GM23338 (cell line): ENCODE measurements around the gene ABCA1.

Experiments used
- CREB1 ChIP-seq: fragments of 250-450 bp; sonication (Bioruptor Pico); IDR thresholded peaks from 2 replicates; pipeline ENCODE4 v1.5.0; 2020; ENCODE audit warnings: low read depth, mild to moderate bottlenecking, moderate library complexity
- EZH2 ChIP-seq: fragments of 200-600 bp; sonication (generic); IDR thresholded peaks from one replicate; pipeline ENCODE4 v1.8.0; 2017; ENCODE audit warnings: antibody characterized with exemption, mild to moderate bottlenecking, low read depth; ENCODE audit not compliant: unreplicated experiment
- EZH2phosphoT487 ChIP-seq: fragments of 200-600 bp; sonication (generic); IDR thresholded peaks from one replicate; pipeline ENCODE4 v1.8.1; 2018; ENCODE audit warnings: antibody characterized with exemption; ENCODE audit not compliant: unreplicated experiment
- POLR2AphosphoS5 ChIP-seq: IDR thresholded peaks from 2 replicates; pipeline ENCODE4 v1.6.1; 2016; ENCODE audit warnings: antibody characterized with exemption, low read depth
- STAT1 ChIP-seq: IDR thresholded peaks from one replicate; pipeline ENCODE4 v1.6.1; 2016; ENCODE audit warnings: antibody characterized with exemption; ENCODE audit not compliant: unreplicated experiment
- ZNF114 ChIP-seq: fragments of 250-450 bp; sonication (Bioruptor Pico); IDR thresholded peaks from 2 replicates; pipeline ENCODE4 v1.5.0; 2020; ENCODE audit warnings: mild to moderate bottlenecking, moderate library complexity
- ZNF331 ChIP-seq: fragments of 250-450 bp; sonication (Bioruptor Pico); IDR thresholded peaks from 2 replicates; pipeline ENCODE4 v1.5.0; 2020; ENCODE audit warnings: low read depth, mild to moderate bottlenecking, moderate library complexity
- TF ChIP-seq, protein P1 (sequence below), 2 experiments: fragments of 200-600 bp in 1 of 2; sonication (generic) in 1 of 2; conservative IDR thresholded peaks; 2 replicates each; pipeline versions ENCODE4 v1.5.1 to v1.6.1; 2016 to 2017; ENCODE audit warnings: antibody characterized with exemption in 2 of 2, low read depth in 2 of 2, mild to moderate bottlenecking in 2 of 2, moderate library complexity in 1 of 2
- TF ChIP-seq, protein P2 (sequence below): IDR thresholded peaks from one replicate; pipeline ENCODE4 v1.6.1; 2018; ENCODE audit warnings: antibody characterized with exemption; ENCODE audit not compliant: unreplicated experiment
- TF ChIP-seq, protein P3 (sequence below): IDR thresholded peaks from 2 replicates; pipeline ENCODE4 v1.6.1; 2016; ENCODE audit warnings: antibody characterized with exemption

DNA sequence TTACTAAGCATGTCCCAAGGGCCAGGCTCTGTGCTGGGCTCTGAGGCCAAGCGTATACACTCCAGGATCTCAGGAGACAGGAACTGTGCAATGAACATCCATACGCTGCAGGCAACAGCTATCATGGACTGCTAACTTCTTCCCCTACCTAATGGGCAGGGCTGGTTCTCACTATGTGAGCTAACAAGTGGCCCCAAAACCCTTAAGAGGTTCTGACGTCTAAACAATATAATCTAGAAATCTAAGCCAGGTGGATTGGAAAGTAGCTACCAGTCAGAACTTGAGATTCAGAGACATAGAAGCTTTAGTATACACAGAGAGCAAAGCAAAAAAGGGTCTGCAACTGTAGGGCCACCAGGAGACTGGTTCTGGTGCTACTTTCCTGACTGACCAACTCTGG, 27.6 kb downstream of the ABCA1 start:
- TF ChIP-seq POLR2AphosphoS5, result no peak
- TF ChIP-seq, protein P1, sequence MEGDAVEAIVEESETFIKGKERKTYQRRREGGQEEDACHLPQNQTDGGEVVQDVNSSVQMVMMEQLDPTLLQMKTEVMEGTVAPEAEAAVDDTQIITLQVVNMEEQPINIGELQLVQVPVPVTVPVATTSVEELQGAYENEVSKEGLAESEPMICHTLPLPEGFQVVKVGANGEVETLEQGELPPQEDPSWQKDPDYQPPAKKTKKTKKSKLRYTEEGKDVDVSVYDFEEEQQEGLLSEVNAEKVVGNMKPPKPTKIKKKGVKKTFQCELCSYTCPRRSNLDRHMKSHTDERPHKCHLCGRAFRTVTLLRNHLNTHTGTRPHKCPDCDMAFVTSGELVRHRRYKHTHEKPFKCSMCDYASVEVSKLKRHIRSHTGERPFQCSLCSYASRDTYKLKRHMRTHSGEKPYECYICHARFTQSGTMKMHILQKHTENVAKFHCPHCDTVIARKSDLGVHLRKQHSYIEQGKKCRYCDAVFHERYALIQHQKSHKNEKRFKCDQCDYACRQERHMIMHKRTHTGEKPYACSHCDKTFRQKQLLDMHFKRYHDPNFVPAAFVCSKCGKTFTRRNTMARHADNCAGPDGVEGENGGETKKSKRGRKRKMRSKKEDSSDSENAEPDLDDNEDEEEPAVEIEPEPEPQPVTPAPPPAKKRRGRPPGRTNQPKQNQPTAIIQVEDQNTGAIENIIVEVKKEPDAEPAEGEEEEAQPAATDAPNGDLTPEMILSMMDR (conservative IDR thresholded peaks at IDR 0.05; ENCODE audit: low read depth in 2 of 2), result no peak
- TF ChIP-seq, protein P2, sequence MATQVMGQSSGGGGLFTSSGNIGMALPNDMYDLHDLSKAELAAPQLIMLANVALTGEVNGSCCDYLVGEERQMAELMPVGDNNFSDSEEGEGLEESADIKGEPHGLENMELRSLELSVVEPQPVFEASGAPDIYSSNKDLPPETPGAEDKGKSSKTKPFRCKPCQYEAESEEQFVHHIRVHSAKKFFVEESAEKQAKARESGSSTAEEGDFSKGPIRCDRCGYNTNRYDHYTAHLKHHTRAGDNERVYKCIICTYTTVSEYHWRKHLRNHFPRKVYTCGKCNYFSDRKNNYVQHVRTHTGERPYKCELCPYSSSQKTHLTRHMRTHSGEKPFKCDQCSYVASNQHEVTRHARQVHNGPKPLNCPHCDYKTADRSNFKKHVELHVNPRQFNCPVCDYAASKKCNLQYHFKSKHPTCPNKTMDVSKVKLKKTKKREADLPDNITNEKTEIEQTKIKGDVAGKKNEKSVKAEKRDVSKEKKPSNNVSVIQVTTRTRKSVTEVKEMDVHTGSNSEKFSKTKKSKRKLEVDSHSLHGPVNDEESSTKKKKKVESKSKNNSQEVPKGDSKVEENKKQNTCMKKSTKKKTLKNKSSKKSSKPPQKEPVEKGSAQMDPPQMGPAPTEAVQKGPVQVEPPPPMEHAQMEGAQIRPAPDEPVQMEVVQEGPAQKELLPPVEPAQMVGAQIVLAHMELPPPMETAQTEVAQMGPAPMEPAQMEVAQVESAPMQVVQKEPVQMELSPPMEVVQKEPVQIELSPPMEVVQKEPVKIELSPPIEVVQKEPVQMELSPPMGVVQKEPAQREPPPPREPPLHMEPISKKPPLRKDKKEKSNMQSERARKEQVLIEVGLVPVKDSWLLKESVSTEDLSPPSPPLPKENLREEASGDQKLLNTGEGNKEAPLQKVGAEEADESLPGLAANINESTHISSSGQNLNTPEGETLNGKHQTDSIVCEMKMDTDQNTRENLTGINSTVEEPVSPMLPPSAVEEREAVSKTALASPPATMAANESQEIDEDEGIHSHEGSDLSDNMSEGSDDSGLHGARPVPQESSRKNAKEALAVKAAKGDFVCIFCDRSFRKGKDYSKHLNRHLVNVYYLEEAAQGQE, result no peak
- no peak for TF ChIP-seq EZH2
- TF ChIP-seq CREB1, result no peak
- no peak for TF ChIP-seq ZNF114 (CRISPR knock-in tag)
- TF ChIP-seq, protein P3, sequence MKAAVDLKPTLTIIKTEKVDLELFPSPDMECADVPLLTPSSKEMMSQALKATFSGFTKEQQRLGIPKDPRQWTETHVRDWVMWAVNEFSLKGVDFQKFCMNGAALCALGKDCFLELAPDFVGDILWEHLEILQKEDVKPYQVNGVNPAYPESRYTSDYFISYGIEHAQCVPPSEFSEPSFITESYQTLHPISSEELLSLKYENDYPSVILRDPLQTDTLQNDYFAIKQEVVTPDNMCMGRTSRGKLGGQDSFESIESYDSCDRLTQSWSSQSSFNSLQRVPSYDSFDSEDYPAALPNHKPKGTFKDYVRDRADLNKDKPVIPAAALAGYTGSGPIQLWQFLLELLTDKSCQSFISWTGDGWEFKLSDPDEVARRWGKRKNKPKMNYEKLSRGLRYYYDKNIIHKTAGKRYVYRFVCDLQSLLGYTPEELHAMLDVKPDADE, result no peak
- no peak for TF ChIP-seq STAT1
- no peak for TF ChIP-seq EZH2phosphoT487
- TF ChIP-seq ZNF331, result no peak
